Measurements from ENCODE around the gene DSCAM.

The DSCAM gene

GRCh38 chr21:40863839-40864238 is 16.9 kb upstream of the DSCAM start:
- no peaks in the 10 kb centered on the region for H3K27me3 ChIP-seq (ENCODE audit: insufficient read depth, low read length)
- H3K36me3 ChIP-seq (ENCODE audit: insufficient read depth, low read length): no peaks in the 10 kb centered on the region
- H3F3A ChIP-seq (ENCODE audit: insufficient read depth, low read length): no peaks in the 10 kb centered on the region
- no peak for TF ChIP-seq EZH2 (IDR thresholded peaks at IDR 0.05; ENCODE audit: borderline replicate concordance, low read length)
- TF ChIP-seq CTCF (IDR thresholded peaks at IDR 0.05; ENCODE audit: low read length): no peak
- H3K79me2 ChIP-seq (ENCODE audit: insufficient read depth, low read length): no peaks in the 10 kb centered on the region
- H3K9ac ChIP-seq (ENCODE audit: low read length): no peak overlapping the region
- H3K4me2 ChIP-seq (ENCODE audit: low read length): no peak overlapping the region
- no peaks in the 10 kb centered on the region for H3K9me2 ChIP-seq (ENCODE audit: low read depth, low read length)
- no peak overlapping the region for H3K27ac ChIP-seq (ENCODE audit: low read depth, low read length, poor library complexity, severe bottlenecking)
- no peaks in the 10 kb centered on the region for H3K9me3 ChIP-seq (ENCODE audit: low read length)
- no peaks in the 10 kb centered on the region for H3K4me1 ChIP-seq (ENCODE audit: insufficient read depth, low read length, severe bottlenecking)
- no peak overlapping the region for H3K4me3 ChIP-seq (ENCODE audit: low read depth, low read length, poor library complexity, severe bottlenecking)
- H2AFZ ChIP-seq (ENCODE audit: low read length): no peak overlapping the region
- no peaks in the 10 kb centered on the region for H4K20me1 ChIP-seq (ENCODE audit: insufficient read depth, low read length)

- Histone ChIP-seq H2AFZ (ENCODE audit: low read length) (no peak overlapping the region), H3K9me2 (ENCODE audit: low read depth, low read length) (no peaks in the 10 kb centered on the region), H3K36me3 (ENCODE audit: insufficient read depth, low read length) (no peaks in the 10 kb centered on the region), H3K4me1 (ENCODE audit: insufficient read depth, low read length, severe bottlenecking) (no peaks in the 10 kb centered on the region), H3K79me2 (ENCODE audit: insufficient read depth, low read length) (no peaks in the 10 kb centered on the region), H3K27ac (ENCODE audit: low read depth, low read length, poor library complexity, severe bottlenecking) (no peak overlapping the region), H3K27me3 (ENCODE audit: insufficient read depth, low read length) (no peaks in the 10 kb centered on the region), H3K9ac (ENCODE audit: low read length) (no peak overlapping the region), H3F3A (ENCODE audit: insufficient read depth, low read length) (no peaks in the 10 kb centered on the region), H3K4me2 (ENCODE audit: low read length) (no peak overlapping the region), H3K4me3 (ENCODE audit: low read depth, low read length, poor library complexity, severe bottlenecking) (no peak overlapping the region), H3K9me3 (ENCODE audit: low read length) (no peaks in the 10 kb centered on the region), H4K20me1 (ENCODE audit: insufficient read depth, low read length) (no peaks in the 10 kb centered on the region)
- TF ChIP-seq CTCF (IDR thresholded peaks at IDR 0.05; ENCODE audit: low read length) (no peak), EZH2 (IDR thresholded peaks at IDR 0.05; ENCODE audit: borderline replicate concordance, low read length) (no peak)
These were observed 11.6 kb upstream of the DSCAM start for GRCh38 chr21:40858517-40858916.

- Histone ChIP-seq H3F3A (ENCODE audit: insufficient read depth, low read length) (no peaks in the 10 kb centered on the region), H3K9ac (ENCODE audit: low read length) (no peak overlapping the region), H2AFZ (ENCODE audit: low read length) (no peak overlapping the region), H3K27ac (ENCODE audit: low read depth, low read length, poor library complexity, severe bottlenecking) (no peak overlapping the region), H3K79me2 (ENCODE audit: insufficient read depth, low read length) (no peaks in the 10 kb centered on the region), H3K9me3 (ENCODE audit: low read length) (no peaks in the 10 kb centered on the region), H3K36me3 (ENCODE audit: insufficient read depth, low read length) (no peaks in the 10 kb centered on the region), H3K4me1 (ENCODE audit: insufficient read depth, low read length, severe bottlenecking) (no peaks in the 10 kb centered on the region), H3K4me2 (ENCODE audit: low read length) (no peak overlapping the region), H3K9me2 (ENCODE audit: low read depth, low read length) (no peaks in the 10 kb centered on the region), H3K27me3 (ENCODE audit: insufficient read depth, low read length) (no peaks in the 10 kb centered on the region), H4K20me1 (ENCODE audit: insufficient read depth, low read length) (no peaks in the 10 kb centered on the region), H3K4me3 (ENCODE audit: low read depth, low read length, poor library complexity, severe bottlenecking) (no peak overlapping the region)
- TF ChIP-seq EZH2 (IDR thresholded peaks at IDR 0.05; ENCODE audit: borderline replicate concordance, low read length) (no peak), CTCF (IDR thresholded peaks at IDR 0.05; ENCODE audit: low read length) (no peak)
These were observed 7.2 kb upstream of the DSCAM start for GRCh38 chr21:40853956-40854688.

Data from OCI-LY1 (cell line).